Measurements from ENCODE around the gene TEKT4. TPM values are rescaled to one million over a fixed set of nuclear protein-coding genes. Genes with fewer than 3 reads are reported as not detected.
"Not testable (repeated sequence)": the region's sequence is repeated elsewhere in the genome, so short reads cannot be mapped to it uniquely, and the experiment has no call there.

TEKT4 gene
- total and polyA plus RNA-seq, 9 donors = not detected

DNA sequence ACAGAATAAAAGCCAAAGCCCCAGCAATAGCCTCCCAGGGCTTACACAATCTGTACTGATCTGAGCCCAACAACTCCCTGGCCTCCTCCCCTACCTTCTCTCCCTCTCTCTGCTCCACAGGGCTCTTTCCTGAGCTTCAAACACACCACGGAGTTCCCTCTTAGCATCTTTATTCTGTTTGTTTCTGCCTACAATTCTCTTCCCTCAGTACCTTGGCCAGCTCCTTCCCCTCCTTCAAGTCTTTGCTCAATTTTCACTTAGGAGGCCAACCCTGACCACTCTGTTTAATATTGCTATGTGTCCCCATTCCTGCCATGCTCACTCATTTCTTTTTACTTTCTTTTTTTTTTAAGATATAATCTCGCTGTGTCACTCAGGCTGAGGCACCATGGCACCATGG, 53.8 kb downstream of the TEKT4 start:
- not testable (repeated sequence) for H3K4me1 ChIP-seq (ENCODE audit: control insufficient read depth, insufficient read depth, low read length); H3K27me3 ChIP-seq (ENCODE audit: control insufficient read depth, insufficient read depth, low read length); H3K9me3 ChIP-seq (replicated peaks; ENCODE audit: control insufficient read depth, low read depth, low read length); H3K4me3 ChIP-seq (ENCODE audit: low read length); H3K27ac ChIP-seq (ENCODE audit: low read length); DNase-seq; H3K36me3 ChIP-seq (ENCODE audit: control insufficient read depth, insufficient read depth, low read length)
- WGBS (ENCODE audit: insufficient coverage) = 43% methylated on average over 2 of the region's 2 CpGs

Other genes with a start within 250 kb of the TEKT4 start
- gene MAL, start 154.3 kb downstream of the TEKT4 start, total RNA-seq = 2.4 TPM
- gene MAL, start 154.3 kb downstream of the TEKT4 start, polyA plus RNA-seq (ENCODE audit: insufficient read depth in 1 of 8, insufficient read length in 8 of 8, low replicate concordance in 1 of 8) = 10 to 100 TPM in 1 of 8 donors, 1 to 10 TPM in 7; 3.0 to 15.9 (median 3.4) TPM

All from muscle of leg (tissue), 11 donors.